ENCODE data around the gene SYPL1.

SYPL1 gene

DNA sequence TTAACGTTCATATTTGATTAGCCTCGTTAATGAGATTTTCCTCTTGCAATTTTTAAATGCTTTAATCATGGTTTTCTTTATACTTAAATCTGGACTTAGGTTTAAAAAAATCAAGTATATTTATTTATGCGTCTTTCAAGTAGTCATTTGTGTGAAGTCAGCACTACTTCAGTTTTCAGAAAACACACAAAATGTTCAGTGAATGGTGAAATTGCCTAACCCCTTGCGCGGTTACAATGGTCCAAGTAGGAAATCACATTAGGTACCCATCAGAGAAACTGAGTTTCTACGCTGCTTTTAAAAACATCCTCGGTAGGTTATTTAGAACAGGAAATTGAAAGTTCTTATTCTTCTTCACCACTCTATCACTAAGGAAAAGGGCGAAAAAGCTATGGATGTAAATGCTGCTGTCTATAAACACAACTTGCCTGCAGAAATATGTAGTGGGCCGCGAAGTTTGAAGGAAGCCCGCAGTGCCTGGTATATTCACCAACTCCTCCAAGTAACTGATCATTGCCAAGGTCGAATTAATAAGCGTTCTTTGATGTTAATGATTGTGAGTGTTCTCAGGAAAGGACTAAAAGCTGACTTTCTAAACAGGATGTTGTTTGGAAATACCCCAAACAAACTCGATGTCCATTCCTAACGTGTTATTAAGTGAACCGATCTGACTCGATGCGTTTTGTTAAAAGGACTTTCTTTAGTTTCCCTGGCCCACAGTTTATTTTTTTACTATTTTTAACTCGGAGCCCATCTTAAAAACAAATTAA lies 1.0 kb downstream of the SYPL1 start:
- no peak for DNase-seq
- Histone ChIP-seq H3K36me3 (peaks cover under 1% of the 10 kb centered on the region; the same call in 1 of the 2 replicates), H3K27me3 (no peaks in the 10 kb centered on the region), H3K4me3 (ENCODE audit: low read depth, low read length) (peak overlapping the region; percentile 91), H3K9me3 (no peaks in the 10 kb centered on the region), H3K4me1 (0 out of 2 replicates have a peak, but pooled peaks cover 2% of the 10 kb centered on the region)
- TF ChIP-seq, protein P1, sequence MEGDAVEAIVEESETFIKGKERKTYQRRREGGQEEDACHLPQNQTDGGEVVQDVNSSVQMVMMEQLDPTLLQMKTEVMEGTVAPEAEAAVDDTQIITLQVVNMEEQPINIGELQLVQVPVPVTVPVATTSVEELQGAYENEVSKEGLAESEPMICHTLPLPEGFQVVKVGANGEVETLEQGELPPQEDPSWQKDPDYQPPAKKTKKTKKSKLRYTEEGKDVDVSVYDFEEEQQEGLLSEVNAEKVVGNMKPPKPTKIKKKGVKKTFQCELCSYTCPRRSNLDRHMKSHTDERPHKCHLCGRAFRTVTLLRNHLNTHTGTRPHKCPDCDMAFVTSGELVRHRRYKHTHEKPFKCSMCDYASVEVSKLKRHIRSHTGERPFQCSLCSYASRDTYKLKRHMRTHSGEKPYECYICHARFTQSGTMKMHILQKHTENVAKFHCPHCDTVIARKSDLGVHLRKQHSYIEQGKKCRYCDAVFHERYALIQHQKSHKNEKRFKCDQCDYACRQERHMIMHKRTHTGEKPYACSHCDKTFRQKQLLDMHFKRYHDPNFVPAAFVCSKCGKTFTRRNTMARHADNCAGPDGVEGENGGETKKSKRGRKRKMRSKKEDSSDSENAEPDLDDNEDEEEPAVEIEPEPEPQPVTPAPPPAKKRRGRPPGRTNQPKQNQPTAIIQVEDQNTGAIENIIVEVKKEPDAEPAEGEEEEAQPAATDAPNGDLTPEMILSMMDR (IDR thresholded peaks at IDR 0.05; ENCODE audit: low read depth, low read length), result no peak

DNA sequence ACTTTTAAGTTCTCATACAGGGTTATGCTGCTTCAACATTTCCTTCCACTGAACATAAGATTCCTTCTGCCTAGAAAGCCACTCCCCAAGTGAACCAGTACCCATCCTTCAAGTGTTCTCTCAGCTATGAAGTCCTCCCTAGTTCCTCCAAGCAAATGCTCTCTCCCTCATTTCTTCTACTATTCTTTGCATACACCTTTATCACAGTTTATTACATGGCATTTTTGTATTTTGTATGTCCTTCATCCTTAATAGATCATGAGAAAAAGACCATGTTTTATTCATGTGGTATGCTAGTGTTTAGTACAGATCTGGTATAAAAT lies 1.9 kb downstream of the SYPL1 start:
- peaks cover 4% of the 10 kb centered on the region; the same call in 1 of the 2 replicates for H3K36me3 ChIP-seq
- H3K4me1 ChIP-seq, result 0 out of 2 replicates have a peak, but pooled peaks cover 2% of the 10 kb centered on the region
- H3K27me3 ChIP-seq, result no peaks in the 10 kb centered on the region
- TF ChIP-seq, protein P1 (IDR thresholded peaks at IDR 0.05; ENCODE audit: low read depth, low read length), result no peak
- H3K9me3 ChIP-seq, result no peaks in the 10 kb centered on the region
- peak overlapping the region; percentile 91 for H3K4me3 ChIP-seq (ENCODE audit: low read depth, low read length)
- DNase-seq, result no peak

DNA sequence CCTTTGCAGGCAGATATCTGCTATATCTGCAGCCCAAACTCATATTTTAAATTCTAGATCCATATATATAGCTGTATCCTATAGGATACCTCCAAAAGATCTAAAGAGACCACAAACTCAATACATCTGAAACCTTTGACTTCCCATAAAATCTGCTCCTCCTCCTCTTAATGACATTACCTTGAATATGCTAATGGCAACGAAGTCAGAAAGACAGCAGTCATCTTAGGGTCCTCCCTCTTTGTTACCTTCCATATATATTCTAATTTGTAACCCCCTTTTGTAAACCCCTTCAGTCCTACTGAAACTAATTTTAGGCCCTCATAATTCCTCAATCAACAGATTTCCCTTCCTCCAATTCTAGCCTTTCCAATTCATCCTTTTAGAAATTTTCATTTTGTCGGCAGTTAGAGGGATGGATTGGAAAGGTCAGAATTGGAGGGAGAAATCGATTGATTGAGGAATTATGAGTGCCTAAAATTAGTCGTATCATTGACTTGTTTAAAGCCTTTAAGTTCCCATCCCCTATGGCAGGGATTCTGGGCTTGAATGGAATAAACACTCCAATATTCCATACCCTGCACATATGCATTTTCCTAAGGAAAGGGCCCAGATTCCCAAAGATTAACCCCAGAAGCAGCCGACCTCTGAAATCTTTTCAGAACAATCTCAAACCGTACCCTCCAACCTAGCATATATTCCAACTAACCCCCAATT lies 2.4 kb downstream of the SYPL1 start:
- DNase-seq, result no peak
- TF ChIP-seq, protein P1 (IDR thresholded peaks at IDR 0.05; ENCODE audit: low read depth, low read length), result no peak
- Histone ChIP-seq H3K36me3 (peaks cover 4% of the 10 kb centered on the region; the same call in 1 of the 2 replicates), H3K9me3 (no peaks in the 10 kb centered on the region), H3K27me3 (no peaks in the 10 kb centered on the region), H3K4me3 (ENCODE audit: low read depth, low read length) (no peak overlapping the region), H3K4me1 (0 out of 2 replicates have a peak, but pooled peaks cover 2% of the 10 kb centered on the region)

DNA sequence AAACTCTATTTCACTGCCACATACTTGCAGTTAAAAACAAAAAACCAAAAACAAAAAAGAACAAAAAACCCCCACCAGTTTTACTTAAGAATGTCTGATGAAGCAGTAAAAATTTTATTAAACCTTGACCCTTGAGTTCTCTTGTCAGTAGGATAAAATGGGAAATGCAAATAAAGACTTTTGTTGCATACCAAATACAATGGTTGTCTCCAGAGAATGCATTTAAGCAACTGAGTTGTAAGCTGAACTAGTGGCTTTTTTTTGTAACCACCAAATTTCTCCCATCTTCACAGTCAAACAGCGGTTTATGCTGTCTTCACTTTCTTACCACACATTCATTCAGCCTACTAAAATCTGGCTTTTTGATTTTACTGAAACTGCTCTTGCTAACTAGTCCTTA lies 3.1 kb downstream of the SYPL1 start:
- 0 out of 2 replicates have a peak, but pooled peaks cover 2% of the 10 kb centered on the region for H3K4me1 ChIP-seq
- H3K9me3 ChIP-seq, result no peaks in the 10 kb centered on the region
- no peaks in the 10 kb centered on the region for H3K27me3 ChIP-seq
- no peak overlapping the region for H3K4me3 ChIP-seq (ENCODE audit: low read depth, low read length)
- DNase-seq, result no peak
- TF ChIP-seq, protein P1 (IDR thresholded peaks at IDR 0.05; ENCODE audit: low read depth, low read length), result no peak
- H3K36me3 ChIP-seq, result peaks cover 4% of the 10 kb centered on the region; the same call in 1 of the 2 replicates

DNA sequence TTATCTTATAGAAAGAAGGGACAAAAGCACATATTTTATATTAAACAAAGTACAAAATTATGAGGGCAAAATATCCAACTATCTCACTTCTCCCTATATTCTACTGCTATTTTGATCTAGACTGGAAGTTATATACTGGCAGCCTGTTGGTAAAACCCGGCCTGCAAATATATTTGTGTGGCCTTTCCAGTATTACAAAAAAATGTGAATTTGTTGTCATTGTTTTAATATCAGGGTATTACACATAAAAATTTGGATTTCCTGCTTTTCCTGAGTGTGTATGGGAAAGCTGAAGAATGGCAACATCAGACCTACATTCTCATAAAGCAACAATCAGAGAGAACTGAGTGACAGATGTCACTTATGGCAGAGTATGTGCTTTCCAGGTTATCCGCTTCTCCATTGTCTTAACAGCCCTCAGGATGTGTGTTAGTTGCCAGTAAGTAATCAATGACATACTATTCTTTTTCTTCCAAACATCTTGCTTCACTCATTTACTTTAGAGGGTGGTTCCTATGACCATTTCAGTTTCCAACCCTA lies 7.3 kb downstream of the SYPL1 start:
- TF ChIP-seq, protein P1 (IDR thresholded peaks at IDR 0.05; ENCODE audit: low read depth, low read length), result no peak
- H3K4me3 ChIP-seq (ENCODE audit: low read depth, low read length), result no peak overlapping the region
- no peaks in the 10 kb centered on the region for H3K9me3 ChIP-seq
- H3K4me1 ChIP-seq, result no peaks in the 10 kb centered on the region
- no peak for DNase-seq
- H3K36me3 ChIP-seq, result peaks cover 7% of the 10 kb centered on the region; the same call in 1 of the 2 replicates
- no peaks in the 10 kb centered on the region for H3K27me3 ChIP-seq
